CD4-positive, alpha-beta T cell treated with Interleukin-4 for 1 hour (primary cell): ENCODE results near the gene MAT2A.
"Not testable (repeated sequence)": the region's sequence is repeated elsewhere in the genome, so short reads cannot be mapped to it uniquely, and the experiment has no call there.

ENCODE experiments used
- DNase-seq, 2 donors: peaks; one replicate each; pipeline ENCODE4 v3.0.0-alpha.2; 2020 to 2022

The MAT2A gene

DNA sequence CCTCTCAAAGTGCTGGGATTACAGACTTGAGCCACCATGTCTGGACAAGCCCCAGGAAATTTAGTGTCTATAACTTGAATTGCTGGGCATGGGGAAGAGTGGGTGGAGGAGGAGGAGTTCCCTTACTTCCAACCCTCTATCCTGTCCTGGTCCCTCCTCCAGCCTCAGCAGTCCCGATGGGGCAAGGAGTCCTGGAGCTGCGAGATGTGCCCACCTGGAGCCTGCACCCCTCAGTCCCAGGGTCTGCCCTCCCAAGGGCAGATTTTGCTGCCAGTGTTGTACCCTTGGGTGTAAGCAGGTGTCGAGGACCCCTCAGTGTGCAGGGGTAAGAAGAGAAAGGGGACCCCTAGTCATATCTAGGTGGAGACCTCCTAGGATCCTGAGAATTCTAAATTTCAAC, 41.2 kb downstream of the MAT2A start:
- no peak for DNase-seq

DNA sequence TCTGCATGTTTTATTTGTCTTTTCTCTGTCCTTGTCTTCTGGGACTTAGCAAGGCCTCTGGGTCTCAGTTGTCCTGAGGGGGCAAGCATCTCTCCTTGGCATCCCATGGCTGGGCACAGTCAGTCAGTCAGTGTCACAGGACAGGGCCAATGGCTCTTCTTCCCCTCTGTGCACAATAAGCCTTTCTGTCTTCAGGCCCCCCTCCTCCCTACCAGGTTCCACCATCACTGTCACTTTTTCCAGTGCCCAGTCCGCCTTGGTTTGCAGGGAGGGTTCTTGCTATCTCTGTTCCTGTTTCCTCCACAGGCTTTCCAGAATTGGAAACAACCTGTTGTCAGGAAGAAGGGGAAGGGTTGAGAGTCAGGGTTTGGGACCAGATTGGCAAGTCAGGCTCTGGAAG, 43.5 kb downstream of the MAT2A start:
- no peak for DNase-seq

DNA sequence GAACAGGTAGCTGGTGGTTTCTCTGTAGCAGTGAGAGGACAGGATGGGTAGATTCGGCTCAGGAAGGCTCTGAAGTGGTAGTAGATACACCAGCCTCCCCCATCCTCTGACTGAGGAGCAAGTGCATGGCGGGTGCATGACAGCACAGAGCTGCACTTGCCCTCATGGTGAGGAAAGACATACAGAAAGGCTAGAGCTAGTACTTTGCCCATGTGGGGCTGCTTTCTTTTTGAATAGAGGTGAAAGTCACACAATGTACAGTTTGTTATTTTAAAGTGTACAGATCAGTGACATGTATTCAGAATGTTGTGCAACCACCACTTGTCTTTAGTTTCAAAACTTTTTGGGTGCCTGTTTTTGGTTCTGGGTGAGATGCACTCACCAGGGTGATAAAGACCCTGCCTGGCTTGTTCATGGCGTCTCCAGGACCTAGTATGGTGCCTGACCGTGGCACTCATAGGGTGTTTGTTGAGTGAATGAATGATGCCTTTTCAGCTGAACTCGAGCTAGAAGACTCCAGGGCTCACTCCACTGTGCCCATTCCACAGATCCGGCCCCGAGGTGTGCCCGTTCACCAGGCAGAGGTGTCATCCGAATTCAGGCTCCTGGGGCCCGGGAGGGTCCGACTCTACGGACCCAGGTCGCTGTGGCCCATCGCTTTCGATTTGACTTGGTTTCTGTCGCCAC, 44.8 kb downstream of the MAT2A start:
- DNase-seq: peak; percentile 27 to 51

DNA sequence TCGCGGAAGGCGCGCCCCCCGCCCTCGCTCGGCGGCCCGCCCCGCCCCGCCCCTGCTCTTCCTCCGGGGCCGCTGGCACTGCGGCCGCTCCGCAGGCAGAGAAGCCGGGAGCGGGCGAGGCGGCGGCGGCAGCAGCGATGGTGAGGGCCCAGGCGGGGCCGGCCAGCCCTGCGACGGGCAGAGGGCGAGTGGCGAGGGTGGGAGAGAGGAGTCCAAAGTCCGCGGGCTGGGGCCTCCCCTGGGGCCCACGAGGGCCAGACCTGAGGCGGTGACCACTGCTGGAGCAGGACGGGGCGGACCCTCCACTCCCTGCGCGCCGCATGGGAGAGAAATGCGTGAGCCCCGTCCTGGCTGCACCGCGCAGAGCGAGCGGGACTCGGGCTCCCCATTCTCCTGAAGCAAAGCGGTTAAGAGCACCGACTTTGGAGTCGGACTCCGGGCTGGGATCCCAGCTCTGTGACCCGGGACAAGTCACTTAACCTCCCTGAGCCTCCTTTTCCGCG, 45.4 kb downstream of the MAT2A start, which contains the start of gene VAMP5:
Gene VAMP5, plus strand, starts transcription at position 78 of the 503 bp plus-strand sequence. Its CDS starts 60 bp downstream, at position 138.
- DNase-seq: no peak

DNA sequence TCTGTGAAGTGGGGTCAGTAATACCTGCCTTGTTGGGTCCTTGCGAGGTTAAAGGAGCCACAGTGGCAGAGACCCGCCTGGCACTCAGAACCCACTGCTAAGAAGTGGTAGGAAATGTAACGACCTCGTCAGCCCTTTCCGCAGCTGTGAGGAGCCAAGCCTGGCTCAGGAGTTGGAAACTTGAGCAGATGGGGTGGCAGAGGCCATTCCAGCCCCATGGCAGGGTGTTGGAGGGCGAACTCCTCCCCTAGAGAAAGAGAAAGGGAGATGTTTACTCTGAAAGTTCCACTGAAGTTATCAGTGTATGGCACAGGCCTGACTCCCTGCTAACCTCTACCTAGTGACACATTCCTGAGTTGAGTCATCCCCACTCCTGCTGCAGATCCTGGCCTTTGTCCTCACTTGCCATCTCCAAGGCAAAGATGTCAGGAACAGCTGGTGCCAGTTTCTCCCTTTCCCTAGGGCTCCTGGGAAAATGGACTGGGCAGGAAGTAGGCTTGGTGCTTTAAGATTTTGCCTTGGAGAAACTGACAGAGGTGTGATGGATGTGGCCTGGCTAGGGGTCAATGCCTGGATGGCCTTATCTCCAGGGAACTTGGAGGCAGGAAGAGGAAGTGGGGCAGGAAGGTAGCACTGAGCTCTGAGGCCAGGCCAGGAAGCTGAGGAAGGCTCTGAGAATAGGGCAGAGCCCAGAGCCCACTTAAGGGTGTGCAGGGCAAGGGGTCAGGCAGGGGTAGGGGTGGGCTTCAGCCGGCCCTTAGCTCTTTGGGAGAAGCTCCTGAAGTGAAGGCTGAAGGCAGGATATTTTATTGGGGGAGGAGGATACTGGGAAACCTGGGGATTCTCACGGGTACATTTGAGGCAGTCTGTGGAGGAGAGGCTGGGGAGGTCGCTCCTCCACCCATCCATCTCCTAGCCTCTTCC, 46.2 kb downstream of the MAT2A start:
- DNase-seq: peak in 1 of 2 donors; percentile 13

DNA sequence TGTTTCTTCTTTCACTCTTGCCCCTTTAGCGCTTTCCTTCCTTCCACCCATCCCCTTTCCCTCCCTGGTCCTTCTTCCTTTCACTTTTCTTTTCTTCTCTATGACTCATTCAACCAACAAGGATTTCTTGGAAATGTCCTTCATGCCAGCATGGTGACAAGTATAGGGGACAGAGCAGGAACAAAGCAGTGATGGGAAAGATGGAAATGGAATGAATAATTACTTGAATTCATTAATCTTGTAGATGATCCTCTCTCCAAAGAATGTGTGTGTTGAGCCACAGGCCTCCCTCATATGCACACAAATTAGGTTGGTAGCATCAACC, 46.8 kb downstream of the MAT2A start:
- no peak for DNase-seq

DNA sequence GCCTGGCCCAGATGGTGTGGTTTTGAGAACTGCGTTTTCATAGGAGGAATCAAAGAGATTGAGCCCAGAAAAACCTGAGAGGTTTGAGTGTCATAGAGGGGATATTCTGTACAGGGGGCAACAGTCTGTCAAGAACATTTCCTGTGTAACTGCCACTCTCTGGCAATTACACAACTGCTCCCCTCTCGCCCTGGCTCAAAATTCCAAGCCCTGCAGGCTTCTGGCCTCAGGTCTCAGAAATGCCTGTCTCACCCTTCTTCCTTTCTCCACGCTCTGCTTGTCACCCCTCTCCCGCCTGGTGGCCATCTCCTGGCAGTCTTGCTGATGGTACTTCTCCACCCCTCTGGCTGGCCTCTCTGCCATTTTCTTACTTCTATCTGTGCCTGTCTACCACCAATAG, 49.3 kb downstream of the MAT2A start:
- no peak for DNase-seq

DNA sequence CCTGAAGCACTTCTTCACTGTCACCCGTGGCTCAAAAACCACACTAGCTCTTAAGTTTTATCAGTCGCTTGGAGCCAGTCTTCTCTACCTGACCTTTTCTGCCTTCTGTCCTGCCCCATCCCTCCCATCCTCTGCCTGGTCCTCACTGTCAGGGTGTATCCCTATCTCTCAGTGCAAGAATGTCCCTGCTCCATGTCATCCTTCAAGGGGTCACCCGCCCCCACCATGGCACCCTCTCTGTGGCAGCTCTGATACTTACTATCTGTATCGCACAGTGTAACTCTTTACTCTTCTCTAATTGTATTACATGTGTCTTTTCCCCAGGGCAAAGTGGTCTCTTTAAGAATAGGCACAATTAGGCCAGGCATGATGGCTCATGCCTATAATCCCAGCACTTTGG, 49.7 kb downstream of the MAT2A start:
- no peak for DNase-seq

DNA sequence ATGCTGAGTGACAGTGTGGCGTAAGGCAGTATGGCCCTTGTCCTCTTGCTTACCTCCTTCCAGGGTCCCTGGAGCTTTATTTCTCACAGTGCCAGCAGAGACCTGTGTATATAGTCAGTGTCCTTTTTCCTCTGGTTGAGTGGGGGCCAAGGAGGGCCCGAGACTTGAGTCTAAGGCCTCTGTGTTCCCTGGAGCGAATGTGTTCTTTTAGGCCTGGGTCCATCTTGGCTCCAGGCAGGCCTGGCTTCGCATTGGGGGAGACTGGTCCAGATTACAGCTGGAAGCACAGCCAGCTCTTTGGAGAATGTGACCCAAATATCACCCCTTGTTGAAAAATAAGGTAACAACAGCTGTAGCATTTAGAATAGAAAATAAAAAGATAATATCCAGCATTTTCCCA, 50.2 kb downstream of the MAT2A start:
- DNase-seq: no peak

DNA sequence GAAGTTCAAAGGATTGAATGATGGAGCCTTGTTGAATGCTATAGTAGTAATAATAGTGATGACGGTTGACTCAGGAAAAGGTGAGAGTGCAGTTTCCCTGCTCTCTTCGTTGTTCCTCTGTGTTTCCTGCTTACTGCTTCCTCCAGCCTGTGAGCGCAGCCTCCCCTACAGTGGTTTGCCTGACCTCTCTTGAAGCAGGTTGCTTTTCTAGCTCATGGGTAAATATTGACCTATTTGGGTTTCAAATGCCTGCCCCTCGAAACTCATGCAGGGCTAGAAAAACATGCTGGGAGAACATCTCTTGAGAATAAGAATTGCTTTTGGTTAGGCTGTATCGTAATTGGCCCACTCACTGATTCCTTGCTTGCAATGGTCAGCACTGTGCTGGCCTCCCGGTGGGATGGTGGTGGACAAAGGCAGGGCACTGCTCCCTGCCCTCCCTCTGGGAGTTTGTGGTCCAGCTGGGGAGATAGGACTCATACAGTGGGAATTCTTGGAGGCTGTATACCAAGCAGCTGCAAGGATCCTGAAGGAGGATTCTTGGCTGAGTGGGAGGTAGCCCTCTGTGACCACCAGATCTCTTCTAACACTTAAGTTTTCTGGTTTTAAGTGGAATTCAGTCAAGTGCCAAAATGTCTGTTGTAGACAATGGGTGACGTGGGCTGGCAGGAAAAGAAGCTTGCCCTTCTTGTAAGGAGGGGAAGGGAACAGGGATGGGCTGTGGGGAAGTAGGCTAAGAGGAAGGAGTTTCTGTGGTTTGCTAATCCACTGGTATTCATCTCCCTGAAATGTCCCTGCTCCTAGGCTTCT, 51.2 kb downstream of the MAT2A start:
- DNase-seq: no peak

DNA sequence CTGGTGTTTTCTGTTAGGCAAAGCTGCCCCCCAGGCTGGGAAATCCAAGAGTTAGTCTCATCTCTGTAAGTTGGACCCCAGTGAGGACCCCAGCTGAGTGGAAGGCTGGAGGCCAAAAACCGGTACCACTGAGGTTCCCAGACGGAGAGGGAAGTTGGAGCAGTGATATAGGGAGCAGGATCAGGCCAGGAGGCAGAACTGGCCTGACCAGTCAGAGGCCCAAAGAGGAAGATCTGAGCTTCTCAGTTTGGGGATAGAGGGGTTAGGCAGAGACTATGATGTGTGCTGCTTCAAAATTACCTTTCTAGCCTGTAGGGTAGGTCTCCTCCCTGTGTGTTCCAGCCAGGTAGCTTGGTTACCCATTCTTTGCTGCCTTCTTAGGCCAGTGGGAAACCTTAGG, 52.0 kb downstream of the MAT2A start:
- DNase-seq: no peak

DNA sequence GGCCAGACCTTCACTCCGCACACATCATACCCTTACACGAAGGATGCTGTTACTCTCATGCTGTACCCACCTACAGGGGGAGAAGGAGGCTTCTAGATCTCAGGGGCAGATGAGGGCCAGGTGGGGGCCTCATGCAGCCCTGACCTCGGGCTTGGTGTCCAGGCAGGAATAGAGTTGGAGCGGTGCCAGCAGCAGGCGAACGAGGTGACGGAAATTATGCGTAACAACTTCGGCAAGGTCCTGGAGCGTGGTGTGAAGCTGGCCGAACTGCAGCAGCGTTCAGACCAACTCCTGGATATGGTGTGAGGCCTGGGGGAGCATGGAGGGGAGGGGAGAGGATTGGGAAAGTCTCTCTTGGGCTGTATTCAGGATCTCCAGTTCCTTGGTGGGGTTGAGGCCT, 52.6 kb downstream of the MAT2A start:
- DNase-seq: no peak

DNA sequence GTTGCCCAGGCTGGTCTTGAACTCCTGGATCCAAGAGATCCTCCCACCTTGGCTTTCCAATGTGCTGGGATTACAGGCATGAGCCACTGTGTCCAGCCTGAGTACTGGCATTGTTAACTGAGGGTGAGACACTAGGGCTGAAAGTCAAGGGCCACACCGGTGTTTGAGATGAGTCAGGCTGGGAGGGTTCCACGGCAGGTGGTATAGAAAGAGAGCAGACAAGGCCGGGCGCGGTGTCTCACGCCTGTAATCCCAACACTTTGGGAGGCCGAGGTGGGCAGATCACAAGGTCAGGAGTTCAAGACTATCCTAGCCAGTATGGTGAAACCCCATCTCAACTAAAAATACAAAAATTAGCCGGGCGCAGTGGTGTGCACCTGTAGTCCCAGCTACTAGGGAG, 53.3 kb downstream of the MAT2A start:
- not testable (repeated sequence) for DNase-seq

DNA sequence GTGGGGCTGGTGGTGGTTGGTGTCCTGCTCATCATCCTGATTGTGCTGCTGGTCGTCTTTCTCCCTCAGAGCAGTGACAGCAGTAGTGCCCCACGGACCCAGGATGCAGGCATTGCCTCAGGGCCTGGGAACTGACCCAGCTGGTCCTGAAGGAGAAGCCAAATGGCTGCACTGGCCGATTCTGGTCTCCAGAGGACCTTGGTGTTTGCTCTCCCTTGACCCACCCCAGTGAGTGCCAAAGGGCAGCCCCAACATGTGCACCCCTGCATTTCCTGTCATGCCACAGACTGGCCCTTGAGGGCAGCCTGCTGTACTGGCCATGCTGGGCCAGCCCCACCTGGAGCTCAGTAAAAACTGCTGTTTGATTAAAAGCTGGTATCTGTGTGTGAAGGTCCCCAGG, 54.1 kb downstream of the MAT2A start:
- no peak for DNase-seq
